ENCODE results near the gene SLC34A3.

DNA sequence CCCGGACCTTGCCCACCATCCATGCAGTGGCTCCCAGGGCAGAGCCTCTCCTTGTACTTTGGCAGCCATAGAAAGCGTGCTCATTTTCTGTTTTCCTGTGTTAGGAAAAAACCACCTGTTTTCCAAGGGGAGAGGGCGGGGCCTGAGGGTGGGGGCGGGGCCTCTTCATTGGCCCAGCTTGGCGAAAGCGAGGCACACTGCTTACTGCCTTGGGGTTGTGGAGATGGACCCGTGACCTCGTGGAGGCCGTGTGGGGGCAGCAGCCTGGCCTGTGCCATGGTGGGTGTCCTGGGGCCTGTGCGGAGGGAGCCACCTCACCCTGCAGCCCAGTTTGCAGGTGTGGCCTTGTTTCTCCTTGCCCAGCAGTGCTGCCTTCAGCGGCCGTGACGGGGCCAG, 42.4 kb downstream of the SLC34A3 start:
- no peak for TF ChIP-seq CTCF (IDR thresholded peaks at IDR 0.05)
- TF ChIP-seq POLR2A (IDR thresholded peaks at IDR 0.05), result no peak

All from esophagus squamous epithelium (tissue), 4 donors.